Measurements from ENCODE around the gene APOO. TPM values are rescaled to one million over a fixed set of nuclear protein-coding genes. Genes with fewer than 3 reads are reported as not detected.
A peak's percentile ranks its signal among the peaks of the same experiment; 100 is the strongest.

APOO gene
- total and polyA plus RNA-seq, 2 experiments from 2014 or later = 7.3 to 20.2 TPM

GRCh38 chrX:23785580-23785979 lies 122.2 kb downstream of the APOO start:
- Histone ChIP-seq H3K9ac (peak overlapping the region; percentile 100; the same call in 1 of the 2 replicates), H3K4me3 (peak overlapping the region; percentile 87; the same call in 1 of the 2 replicates), H3K27ac (peak overlapping the region; percentile 99; the same call in 1 of the 2 replicates), H3K4me2 (ENCODE audit: unreplicated experiment) (peak overlapping the region; percentile 88), H3K9me3 (ENCODE audit: low read depth) (no peaks in the 10 kb centered on the region), H3K27me3 (replicated peaks; ENCODE audit: insufficient read depth) (no peaks in the 10 kb centered on the region), H3K79me2 (ENCODE audit: insufficient read depth) (peaks cover 18% of the 10 kb centered on the region; the same call in 1 of the 2 replicates), H3K4me1 (ENCODE audit: insufficient read depth) (peaks cover 23% of the 10 kb centered on the region), H3K9me2 (ENCODE audit: insufficient read depth) (no peaks in the 10 kb centered on the region), H3K36me3 (ENCODE audit: low read depth) (0 out of 2 replicates have a peak, but pooled peaks cover 14% of the 10 kb centered on the region), H4K20me1 (ENCODE audit: insufficient read depth) (no peaks in the 10 kb centered on the region), H3F3A (ENCODE audit: insufficient read depth) (peaks cover 31% of the 10 kb centered on the region), H2AFZ (no peak overlapping the region)
- DNase-seq = no peak
- in situ Hi-C loops (cut with MboI) = loop anchor here (10.0 kb wide), 1 partner anchor 119 kb away; the partner anchor contains the start of genes APOO and CXorf58
- TF ChIP-seq EZH2phosphoT487 (IDR thresholded peaks at IDR 0.05; ENCODE audit: insufficient read depth, low read depth) (no peak), EZH2 (IDR thresholded peaks at IDR 0.05; ENCODE audit: insufficient read depth, poor library complexity, severe bottlenecking) (no peak)
- 87 to 100% methylated on average over 2 of the region's 2 CpGs for WGBS, 2 experiments (ENCODE audit: low coverage in 1 of 2, low lambda C conversion rate in 2 of 2, missing lambda C conversion rate in 2 of 2)

GRCh38 chrX:23784470-23785331 lies 123.0 kb downstream of the APOO start:
- DNase-seq = peak; percentile 85
- peak overlapping the region; percentile 88 for H3K4me2 ChIP-seq (ENCODE audit: unreplicated experiment)
- 0 out of 2 replicates have a peak, but pooled peaks cover 14% of the 10 kb centered on the region for H3K36me3 ChIP-seq (ENCODE audit: low read depth)
- H3F3A ChIP-seq (ENCODE audit: insufficient read depth) = peaks cover 31% of the 10 kb centered on the region
- H2AFZ ChIP-seq = no peak overlapping the region
- H3K9me3 ChIP-seq (ENCODE audit: low read depth) = no peaks in the 10 kb centered on the region
- in situ Hi-C loops (cut with MboI) = loop anchor here (10.0 kb wide), 1 partner anchor 120 kb away; the partner anchor contains the start of genes APOO and CXorf58
- TF ChIP-seq EZH2phosphoT487 (IDR thresholded peaks at IDR 0.05; ENCODE audit: insufficient read depth, low read depth) = no peak
- no peak for TF ChIP-seq EZH2 (IDR thresholded peaks at IDR 0.05; ENCODE audit: insufficient read depth, poor library complexity, severe bottlenecking)
- H3K4me1 ChIP-seq (ENCODE audit: insufficient read depth) = peaks cover 23% of the 10 kb centered on the region
- H3K27ac ChIP-seq = peak overlapping the region; percentile 99
- H3K4me3 ChIP-seq = peak overlapping the region; percentile 87
- 27 to 28% methylated on average over 7 to 8 of the region's 8 CpGs for WGBS, 2 experiments (ENCODE audit: low coverage in 1 of 2, low lambda C conversion rate in 2 of 2, missing lambda C conversion rate in 2 of 2)
- no peaks in the 10 kb centered on the region for H3K27me3 ChIP-seq (replicated peaks; ENCODE audit: insufficient read depth)
- H4K20me1 ChIP-seq (ENCODE audit: insufficient read depth) = no peaks in the 10 kb centered on the region
- H3K9ac ChIP-seq = peak overlapping the region; percentile 100
- no peaks in the 10 kb centered on the region for H3K9me2 ChIP-seq (ENCODE audit: insufficient read depth)
- peaks cover 18% of the 10 kb centered on the region; the same call in 1 of the 2 replicates for H3K79me2 ChIP-seq (ENCODE audit: insufficient read depth)

GRCh38 chrX:23783589-23784469 lies 123.9 kb downstream of the APOO start:
- peaks cover 31% of the 10 kb centered on the region for H3F3A ChIP-seq (ENCODE audit: insufficient read depth)
- no peak overlapping the region for H2AFZ ChIP-seq
- H3K79me2 ChIP-seq (ENCODE audit: insufficient read depth) = peaks cover 18% of the 10 kb centered on the region; the same call in 1 of the 2 replicates
- H3K4me1 ChIP-seq (ENCODE audit: insufficient read depth) = peaks cover 26% of the 10 kb centered on the region
- DNase-seq = peak; percentile 27
- H3K36me3 ChIP-seq (ENCODE audit: low read depth) = 0 out of 2 replicates have a peak, but pooled peaks cover 14% of the 10 kb centered on the region
- in situ Hi-C loops (cut with MboI) = loop anchor here (10.0 kb wide), 1 partner anchor 121 kb away; the partner anchor contains the start of genes APOO and CXorf58
- no peaks in the 10 kb centered on the region for H4K20me1 ChIP-seq (ENCODE audit: insufficient read depth)
- H3K4me3 ChIP-seq = peak overlapping the region; percentile 87
- no peaks in the 10 kb centered on the region for H3K9me3 ChIP-seq (ENCODE audit: low read depth)
- no peaks in the 10 kb centered on the region for H3K9me2 ChIP-seq (ENCODE audit: insufficient read depth)
- WGBS, 2 experiments (ENCODE audit: low coverage in 1 of 2, low lambda C conversion rate in 2 of 2, missing lambda C conversion rate in 2 of 2) = 9 to 10% methylated on average over 18 to 20 of the region's 21 CpGs
- peak overlapping the region; percentile 100 for H3K9ac ChIP-seq
- H3K27ac ChIP-seq = peak overlapping the region; percentile 99
- peak overlapping the region; percentile 88 for H3K4me2 ChIP-seq (ENCODE audit: unreplicated experiment)
- H3K27me3 ChIP-seq (replicated peaks; ENCODE audit: insufficient read depth) = no peaks in the 10 kb centered on the region
- TF ChIP-seq EZH2 (IDR thresholded peaks at IDR 0.05; ENCODE audit: insufficient read depth, poor library complexity, severe bottlenecking) = no peak

Other genes with a start within 250 kb of the APOO start
- 447 and 571 TPM in 2 replicates for gene PRDX4, start 240.4 kb downstream of the APOO start, total RNA-seq (2014; rRNA removed; shearing (Covaris generic))
- gene PRDX4, start 240.4 kb downstream of the APOO start, polyA plus RNA-seq (2016; fragmentation: Nextera tagmentation; extraction: Ambion mirVana) = 679 and 696 TPM in 2 replicates
- gene ACOT9, start 164.7 kb downstream of the APOO start, total RNA-seq (2014; rRNA removed; shearing (Covaris generic)) = 67.2 and 85.2 TPM in 2 replicates
- gene ACOT9, start 164.7 kb downstream of the APOO start, polyA plus RNA-seq (2016; fragmentation: Nextera tagmentation; extraction: Ambion mirVana) = 62.5 and 66.7 TPM in 2 replicates
- gene SAT1, start 124.8 kb downstream of the APOO start, total RNA-seq (2014; rRNA removed; shearing (Covaris generic)) = 168 and 171 TPM in 2 replicates
- gene SAT1, start 124.8 kb downstream of the APOO start, polyA plus RNA-seq (2016; fragmentation: Nextera tagmentation; extraction: Ambion mirVana) = 223 and 245 TPM in 2 replicates
- not detected in 2 replicates for gene CXorf58, start 68 bp upstream of the APOO start, total RNA-seq (2014; rRNA removed; shearing (Covaris generic))
- gene CXorf58, start 68 bp upstream of the APOO start, polyA plus RNA-seq (2016; fragmentation: Nextera tagmentation; extraction: Ambion mirVana) = not detected in 2 replicates
- gene KLHL15, start 119.2 kb upstream of the APOO start, total RNA-seq (2014; rRNA removed; shearing (Covaris generic)) = 8.1 and 8.2 TPM in 2 replicates
- gene KLHL15, start 119.2 kb upstream of the APOO start, polyA plus RNA-seq (2016; fragmentation: Nextera tagmentation; extraction: Ambion mirVana) = 2.9 and 3.4 TPM in 2 replicates
- 163 and 190 TPM in 2 replicates for gene EIF2S3, start 147.0 kb upstream of the APOO start, total RNA-seq (2014; rRNA removed; shearing (Covaris generic))
- gene EIF2S3, start 147.0 kb upstream of the APOO start, polyA plus RNA-seq (2016; fragmentation: Nextera tagmentation; extraction: Ambion mirVana) = 57.2 and 57.9 TPM in 2 replicates
- 24.1 and 26.7 TPM in 2 replicates for gene ZFX, start 241.8 kb upstream of the APOO start, total RNA-seq (2014; rRNA removed; shearing (Covaris generic))
- gene ZFX, start 241.8 kb upstream of the APOO start, polyA plus RNA-seq (2016; fragmentation: Nextera tagmentation; extraction: Ambion mirVana) = 16.7 and 19.6 TPM in 2 replicates

Measured in GM23248 (cell line).